Lung (tissue), 12 donors: ENCODE data around the gene STAB1. TPM values are rescaled to one million over a fixed set of nuclear protein-coding genes. Genes with fewer than 3 reads are reported as not detected.

Experiments used
- ATAC-seq: fragments of 200-7000 bp; cut with Tn5 transposase; one replicate; pipeline ENCODE4 v1.9.1; 2020; ENCODE audit warnings: moderate number of reproducible peaks; ENCODE audit not compliant: insufficient read depth, low FRiP score
- DNase-seq, 3 donors: peaks; one replicate each; pipeline ENCODE4 v3.0.0-alpha.2; 2013 to 2017
- H3K27ac ChIP-seq, 2 donors: one replicate each; pipeline ENCODE4 v1.5.1; 2013; ENCODE audit warnings: mild to moderate bottlenecking in 2 of 2, moderate library complexity in 2 of 2, control low read depth in 1 of 2, inconsistent platforms in 1 of 2, low read depth in 1 of 2, low read length in 1 of 2
- H3K27me3 ChIP-seq, 3 donors: one replicate each; pipeline ENCODE4 v1.5.1; 2013; ENCODE audit warnings: low read length in 2 of 3; ENCODE audit not compliant: control insufficient read depth in 3 of 3, insufficient read depth in 3 of 3
- H3K36me3 ChIP-seq, 4 donors: one replicate each; pipeline ENCODE4 v1.5.1; 2013; ENCODE audit warnings: low read length in 4 of 4, mild to moderate bottlenecking in 1 of 4, moderate library complexity in 1 of 4; ENCODE audit not compliant: control insufficient read depth in 4 of 4, insufficient read depth in 4 of 4
- H3K4me1 ChIP-seq, 5 donors: one replicate each; pipeline ENCODE4 v1.5.1; 2013; ENCODE audit warnings: low read length in 5 of 5, mild to moderate bottlenecking in 2 of 5, moderate library complexity in 1 of 5; ENCODE audit not compliant: control insufficient read depth in 5 of 5, insufficient read depth in 5 of 5
- H3K4me3 ChIP-seq: one replicate; pipeline ENCODE4 v1.5.1; 2013; ENCODE audit warnings: mild to moderate bottlenecking, control low read depth, moderate library complexity
- H3K9ac ChIP-seq, 2 donors: one replicate each; pipeline ENCODE4 v1.5.1; 2013; ENCODE audit warnings: low read length in 2 of 2, control low read depth in 1 of 2; ENCODE audit not compliant: insufficient read depth in 1 of 2
- H3K9me3 ChIP-seq, 4 donors: one replicate each; pipeline ENCODE4 v1.5.1; 2013; ENCODE audit warnings: low read length in 3 of 4, mild to moderate bottlenecking in 1 of 4, moderate library complexity in 1 of 4; ENCODE audit not compliant: control insufficient read depth in 4 of 4, insufficient read depth in 3 of 4
- CTCF ChIP-seq: IDR thresholded peaks from 2 replicates; pipeline ENCODE4 v1.5.1; 2012; ENCODE audit warnings: mild to moderate bottlenecking; ENCODE audit errors: control extremely low read depth, extremely low read depth
- WGBS, 2 donors: extraction: QIAGEN DNeasy Blood & Tissue Kit; methylation state at CpG; one replicate each; pipeline ENCODE4 v1.1.7; 2013; 5-methylcytosine and 5-hydroxymethylcytosine counted together
- polyA plus RNA-seq, 2 donors: library from polyadenylated mRNA; stranded (reverse); fragments of 200-250 nt; gene quantifications; one replicate each; pipeline ENCODE4 v1.2.1, GENCODE V29; 2013
- total RNA-seq, 2 donors: library from RNA; depleted of rRNA in 1 of 2; stranded (reverse); fragments of >200 nt in 1 of 2; gene quantifications; one replicate each; pipeline ENCODE4 v1.2.1, GENCODE V29; 2014 to 2021
- donor health status: control.
- donor health status: control.
- donor health status: Bipolar disorder and iron deficiency.
- donor health status: healthy.
- donor health status: DM: yes; HTN: yes; CAD: no.

STAB1 gene
- total and polyA plus RNA-seq, 4 donors = 53.1 to 220 (median 193) TPM

DNA sequence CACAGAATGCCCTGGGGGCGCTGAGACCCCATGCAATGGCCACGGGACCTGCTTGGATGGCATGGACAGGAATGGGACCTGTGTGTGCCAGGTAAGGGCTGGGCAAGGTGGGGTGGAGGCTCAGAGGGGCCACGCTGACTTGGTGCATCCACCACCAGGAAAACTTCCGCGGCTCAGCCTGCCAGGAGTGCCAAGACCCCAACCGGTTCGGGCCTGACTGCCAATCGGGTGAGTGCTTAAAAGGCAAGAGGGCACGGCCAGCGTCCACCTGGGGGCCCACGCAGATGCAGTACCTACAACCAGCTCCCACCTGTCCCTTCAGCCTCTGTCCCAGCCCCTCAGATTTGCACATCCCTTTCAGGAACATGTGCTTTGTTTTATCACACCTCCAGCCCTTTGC lies 6.9 kb downstream of the STAB1 start:
- no peak overlapping the region for H3K4me3 ChIP-seq
- WGBS, 2 donors = 87 to 94% methylated on average over 11 of the region's 11 CpGs
- ATAC-seq (no peak), DNase-seq (no peak)
- no peaks in the 10 kb centered on the region for H3K9me3 ChIP-seq
- H3K27me3 ChIP-seq = no peaks in the 10 kb centered on the region
- no peak overlapping the region for H3K27ac ChIP-seq
- peaks cover 0 to 12% (median 0%) of the 10 kb centered on the region in 4 donors for H3K36me3 ChIP-seq
- no peak for TF ChIP-seq CTCF
- no peak overlapping the region for H3K9ac ChIP-seq
- no peaks in the 10 kb centered on the region for H3K4me1 ChIP-seq

GRCh38 chr3:52502808-52503350 lies 7.7 kb downstream of the STAB1 start:
- DNase-seq (no peak), ATAC-seq (no peak)
- Histone ChIP-seq H3K4me3 (no peak overlapping the region), H3K27ac (no peak overlapping the region), H3K27me3 (no peaks in the 10 kb centered on the region), H3K9me3 (no peaks in the 10 kb centered on the region), H3K4me1 (no peaks in the 10 kb centered on the region), H3K9ac (no peak overlapping the region), H3K36me3 (peaks cover 0 to 12% (median 0%) of the 10 kb centered on the region in 4 donors)
- WGBS, 2 donors = 95 to 96% methylated on average over 11 of the region's 11 CpGs
- TF ChIP-seq CTCF = no peak

DNA sequence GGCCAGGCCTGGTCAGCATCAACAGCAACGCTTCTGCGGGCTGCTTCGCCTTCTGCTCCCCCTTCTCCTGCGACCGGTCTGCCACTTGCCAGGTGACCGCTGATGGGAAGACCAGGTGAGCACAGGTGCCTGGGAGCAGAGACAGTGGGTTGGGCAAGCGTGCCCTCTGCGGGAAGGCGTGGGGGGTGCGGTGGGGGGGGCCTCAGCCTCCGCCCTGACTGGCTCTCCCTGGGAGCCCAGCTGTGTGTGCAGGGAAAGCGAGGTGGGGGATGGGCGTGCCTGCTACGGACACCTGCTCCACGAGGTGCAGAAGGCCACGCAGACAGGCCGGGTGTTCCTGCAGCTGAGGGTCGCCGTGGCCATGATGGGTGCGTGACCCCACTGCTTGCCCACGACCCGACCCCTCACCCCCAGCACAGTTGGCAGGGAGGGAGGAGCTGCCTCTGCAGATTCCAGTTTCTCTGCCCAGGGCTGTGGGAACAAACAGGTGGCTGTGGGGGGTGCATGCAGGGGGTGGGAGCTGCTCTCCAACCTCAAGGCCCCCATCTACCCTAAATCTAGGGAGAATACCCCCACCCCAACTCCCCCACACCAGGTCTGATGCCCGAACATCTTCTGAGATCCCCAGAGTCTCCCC lies 8.8 kb downstream of the STAB1 start:
- no peak for DNase-seq
- Histone ChIP-seq H3K9me3 (no peaks in the 10 kb centered on the region), H3K27me3 (no peaks in the 10 kb centered on the region), H3K4me1 (no peaks in the 10 kb centered on the region), H3K36me3 (peaks cover 0 to 14% (median 0%) of the 10 kb centered on the region in 4 donors), H3K27ac (no peak overlapping the region), H3K9ac (no peak overlapping the region), H3K4me3 (no peak overlapping the region)
- ATAC-seq = no peak
- TF ChIP-seq CTCF = no peak
- WGBS, 2 donors = 82 to 87% methylated on average over 23 of the region's 23 CpGs

GRCh38 chr3:52504977-52505376 lies 9.8 kb downstream of the STAB1 start:
- DNase-seq (no peak), ATAC-seq (no peak)
- no peak for TF ChIP-seq CTCF
- Histone ChIP-seq H3K4me3 (no peak overlapping the region), H3K4me1 (no peaks in the 10 kb centered on the region), H3K9ac (no peak overlapping the region), H3K36me3 (peaks cover 0 to 14% (median 0%) of the 10 kb centered on the region in 4 donors), H3K9me3 (no peaks in the 10 kb centered on the region), H3K27ac (no peak overlapping the region), H3K27me3 (no peaks in the 10 kb centered on the region)
- WGBS, 2 donors = 92 to 94% methylated on average over 10 of the region's 10 CpGs
